Loucy (cell line): Measurements from ENCODE around the gene AKTIP.

Experiments
- CTCF ChIP-seq: fragments of 200-600 bp; sonication (generic); conservative IDR thresholded peaks from 2 replicates; pipeline ENCODE4 v1.5.1; 2014; ENCODE audit warnings: mild to moderate bottlenecking, antibody characterized with exemption, low read length
- EZH2phosphoT487 ChIP-seq: fragments of 200-600 bp; IDR thresholded peaks from 2 replicates; pipeline ENCODE4 v1.6.1; 2018; ENCODE audit warnings: antibody characterized with exemption, mild to moderate bottlenecking, moderate library complexity, borderline replicate concordance

- TF ChIP-seq CTCF: no peak
- TF ChIP-seq EZH2phosphoT487: no peak
Observed at GRCh38 chr16:53528797-53529196, 25.8 kb upstream of the AKTIP start.
